H1 (cell line): ENCODE results near the gene CELF5. TPM values are rescaled to one million over a fixed set of nuclear protein-coding genes. Genes with fewer than 3 reads are reported as not detected.

Experiments
- CTCF ChIA-PET: fragments of 300-600 bp; sonication (Branson Sonifier 250); formaldehyde crosslinking; loops from one replicate; lab custom pipeline; 2021; ENCODE audit not compliant: partially characterized antibody; lab: Charles Lee
- POLR2A ChIA-PET: fragments of 300-600 bp; sonication (Branson Sonifier 250); formaldehyde crosslinking; loops from one replicate; lab custom pipeline; 2021; ENCODE audit warnings: inconsistent platforms; ENCODE audit not compliant: partially characterized antibody; lab: Charles Lee
- DNase-seq, 2 experiments: peaks; one replicate each; pipeline versions ENCODE4 v3.0.0 to v3.0.0-alpha.2; 2010 to 2022; ENCODE audit warnings: low spot score in 2 of 2, low read depth in 1 of 2, mixed read lengths in 1 of 2
- FAIRE-seq: peaks from 2 replicates; lab custom pipeline; 2011; peaks lifted over from hg19 to GRCh38; lab: Jason Lieb, UNC
- H2AFZ ChIP-seq: 2 replicates; pipeline ENCODE4 v1.8.1; 2012; ENCODE audit warnings: low read length, inconsistent platforms
- H2AK5ac ChIP-seq: 2 replicates; pipeline ENCODE4 v1.6.1; 2013; ENCODE audit warnings: low read depth, low read length
- H2BK120ac ChIP-seq: replicated peaks from 2 replicates; pipeline ENCODE3; 2013; ENCODE audit warnings: low read depth, low read length, inconsistent platforms
- H2BK12ac ChIP-seq: 2 replicates; pipeline ENCODE4 v1.6.1; 2013; ENCODE audit warnings: low read depth, low read length
- H2BK15ac ChIP-seq: 2 replicates; pipeline ENCODE4 v1.6.1; 2013; ENCODE audit warnings: low read length
- H2BK20ac ChIP-seq: 2 replicates; pipeline ENCODE4 v1.6.1; 2013; ENCODE audit warnings: low read length
- H2BK5ac ChIP-seq: 2 replicates; pipeline ENCODE4 v1.6.1; 2013; ENCODE audit warnings: low read depth, low read length
- H3K14ac ChIP-seq: 2 replicates; pipeline ENCODE4 v1.6.1; 2013; ENCODE audit warnings: inconsistent platforms; ENCODE audit not compliant: insufficient read length
- H3K18ac ChIP-seq: 2 replicates; pipeline ENCODE4 v1.6.1; 2013; ENCODE audit warnings: low read length; ENCODE audit errors: extremely low read depth
- H3K23ac ChIP-seq: 2 replicates; pipeline ENCODE4 v1.6.1; 2013; ENCODE audit warnings: inconsistent platforms; ENCODE audit not compliant: insufficient read length
- H3K23me2 ChIP-seq: 2 replicates; pipeline ENCODE4 v1.6.1; 2013; ENCODE audit warnings: low read depth, low read length
- H3K27ac ChIP-seq: 2 replicates; pipeline ENCODE4 v1.6.1; 2011; ENCODE audit warnings: low read depth, low read length, inconsistent platforms
- H3K27me3 ChIP-seq, 4 experiments: replicated peaks in 1 of 4; 1 replicate in 1 of 4; 2 replicates in 3 of 4; pipeline versions ENCODE4 v1.6.1 to v1.8.1; 2011 to 2013; ENCODE audit warnings: low read length in 3 of 4, mild to moderate bottlenecking in 3 of 4, inconsistent platforms in 2 of 4, mixed read lengths in 2 of 4, moderate library complexity in 1 of 4; ENCODE audit not compliant: control insufficient read depth in 3 of 4, insufficient read depth in 3 of 4; ENCODE audit errors: extremely low read depth in 1 of 4
- H3K36me3 ChIP-seq, 4 experiments: 2 replicates each; pipeline versions ENCODE4 v1.6.1 to v1.8.1; 2011 to 2013; ENCODE audit warnings: mild to moderate bottlenecking in 4 of 4, low read length in 3 of 4, moderate library complexity in 2 of 4, control low read depth in 1 of 4, inconsistent platforms in 1 of 4; ENCODE audit not compliant: insufficient read depth in 4 of 4, control insufficient read depth in 2 of 4
- H3K4ac ChIP-seq: replicated peaks from 2 replicates; pipeline ENCODE3; 2013; ENCODE audit warnings: low read length, low read depth, mixed read lengths, inconsistent platforms; ENCODE audit not compliant: insufficient read length
- H3K4me1 ChIP-seq, 4 experiments: replicated peaks in 1 of 4; 1 replicate in 1 of 4; 2 replicates in 3 of 4; pipeline versions ENCODE4 v1.6.1 to v1.8.1; 2011 to 2013; ENCODE audit warnings: low read length in 3 of 4, inconsistent platforms in 2 of 4, mixed read lengths in 1 of 4; ENCODE audit not compliant: insufficient read depth in 4 of 4, control insufficient read depth in 3 of 4
- H3K4me2 ChIP-seq, 2 experiments: 2 replicates each; pipeline versions ENCODE4 v1.6.1 to v1.8.1; 2011 to 2013; ENCODE audit warnings: low read depth in 2 of 2, low read length in 2 of 2, control low read depth in 1 of 2, inconsistent platforms in 1 of 2, mild to moderate bottlenecking in 1 of 2; ENCODE audit not compliant: insufficient read depth in 1 of 2
- H3K4me3 ChIP-seq, 4 experiments: fragments of 200-600, 300-600 bp in 1 of 4; sonication (generic), shearing (Covaris generic), sonication (Bioruptor Twin) in 1 of 4; 2 replicates each; pipeline versions ENCODE4 v1.5.1 to v1.8.1; 2011 to 2016; ENCODE audit warnings: low read length in 4 of 4, low read depth in 3 of 4, control low read depth in 2 of 4, inconsistent platforms in 2 of 4, mild to moderate bottlenecking in 2 of 4, mixed read lengths in 1 of 4, moderate library complexity in 1 of 4; ENCODE audit not compliant: insufficient read depth in 2 of 4; ENCODE audit errors: extremely low read depth in 1 of 4
- H3K56ac ChIP-seq: replicated peaks from 2 replicates; pipeline ENCODE3; 2013; ENCODE audit warnings: low read depth, mild to moderate bottlenecking, mixed read lengths, low read length, inconsistent platforms; ENCODE audit not compliant: insufficient read length
- H3K79me1 ChIP-seq: 2 replicates; pipeline ENCODE4 v1.6.1; 2013; ENCODE audit warnings: low read depth, low read length, control low read depth
- H3K79me2 ChIP-seq, 2 experiments: 2 replicates each; pipeline versions ENCODE4 v1.6.1 to v1.8.1; 2012 to 2013; ENCODE audit warnings: low read length in 2 of 2, mild to moderate bottlenecking in 2 of 2, inconsistent platforms in 1 of 2; ENCODE audit not compliant: insufficient read depth in 2 of 2, control insufficient read depth in 1 of 2
- H3K9ac ChIP-seq, 4 experiments: replicated peaks in 1 of 4; 1 replicate in 1 of 4; 2 replicates in 3 of 4; pipeline versions ENCODE4 v1.6.1 to v1.8.1; 2011 to 2013; ENCODE audit warnings: low read depth in 3 of 4, low read length in 3 of 4, control low read depth in 2 of 4, mild to moderate bottlenecking in 2 of 4, moderate library complexity in 2 of 4, inconsistent platforms in 1 of 4; ENCODE audit errors: extremely low read depth in 1 of 4
- H3K9me3 ChIP-seq, 2 experiments: 2 replicates each; pipeline versions ENCODE4 v1.6.1 to v1.8.1; 2012 to 2013; ENCODE audit warnings: mild to moderate bottlenecking in 2 of 2, moderate library complexity in 2 of 2, control low read depth in 1 of 2, inconsistent platforms in 1 of 2, low read depth in 1 of 2, low read length in 1 of 2, mixed read lengths in 1 of 2; ENCODE audit not compliant: insufficient read depth in 2 of 2
- H4K20me1 ChIP-seq, 2 experiments: replicated peaks in 1 of 2; 2 replicates each; pipeline versions ENCODE3 to v1.8.1; 2011 to 2013; ENCODE audit warnings: inconsistent platforms in 2 of 2, low read length in 2 of 2, mild to moderate bottlenecking in 1 of 2; ENCODE audit not compliant: insufficient read depth in 2 of 2, control insufficient read depth in 1 of 2
- H4K5ac ChIP-seq: 2 replicates; pipeline ENCODE4 v1.6.1; 2013; ENCODE audit warnings: low read length, low read depth, mixed read lengths, inconsistent platforms; ENCODE audit not compliant: insufficient read length
- H4K8ac ChIP-seq: 2 replicates; pipeline ENCODE4 v1.8.0; 2013; ENCODE audit warnings: mild to moderate bottlenecking, moderate library complexity, low read length, inconsistent platforms; ENCODE audit not compliant: insufficient read depth; ENCODE audit errors: extremely low read depth
- H4K91ac ChIP-seq: replicated peaks from 2 replicates; pipeline ENCODE3; 2013; ENCODE audit warnings: low read length, mixed read lengths, inconsistent platforms; ENCODE audit not compliant: insufficient read length
- ASH2L ChIP-seq: fragments of 200-600, 300-600 bp; sonication (generic); IDR thresholded peaks from one replicate; pipeline ENCODE4 v1.7.1; 2017; ENCODE audit warnings: low read length
- BACH1 ChIP-seq: IDR thresholded peaks from 2 replicates; pipeline ENCODE4 v1.6.1; 2012; ENCODE audit warnings: low read length, improper control_type of control experiment
- CBX8 ChIP-seq: fragments of 300-800, 300-1000 bp; sonication (generic); IDR thresholded peaks from 2 replicates; pipeline ENCODE4 v1.7.1; 2016; ENCODE audit warnings: low read depth, low read length, borderline replicate concordance
- EGR1 ChIP-seq: IDR thresholded peaks from 2 replicates; pipeline ENCODE4 v1.6.1; 2011; ENCODE audit warnings: low read depth, low read length, borderline replicate concordance
- EZH2 ChIP-seq: fragments of 200-600 bp; sonication (generic); IDR thresholded peaks from 2 replicates; pipeline ENCODE4 v1.7.1; 2012; ENCODE audit warnings: low read depth, mild to moderate bottlenecking, moderate library complexity, low read length, inconsistent platforms; ENCODE audit not compliant: severe bottlenecking
- HDAC2 ChIP-seq, 2 experiments: fragments of 300-600 bp in 1 of 2; sonication (generic) in 1 of 2; IDR thresholded peaks; 2 replicates each; pipeline ENCODE4 v1.6.1; 2011 to 2012; ENCODE audit warnings: low read depth in 2 of 2, low read length in 2 of 2, mild to moderate bottlenecking in 2 of 2, moderate library complexity in 2 of 2, borderline replicate concordance in 1 of 2, inconsistent platforms in 1 of 2
- KDM5A ChIP-seq: fragments of 200-600 bp; IDR thresholded peaks from 2 replicates; pipeline ENCODE4 v1.7.1; 2012; ENCODE audit warnings: mild to moderate bottlenecking, low read length, inconsistent platforms, mixed read lengths
- POLR2A ChIP-seq, 2 experiments: IDR thresholded peaks; 1 replicate in 1 of 2; 2 replicates in 1 of 2; pipeline ENCODE4 v1.6.1; 2011; ENCODE audit warnings: low read depth in 2 of 2, low read length in 2 of 2, mild to moderate bottlenecking in 2 of 2; ENCODE audit errors: control extremely low read depth in 1 of 2
- RNF2 ChIP-seq: fragments of 200-900, 300-1000 bp; sonication (generic); IDR thresholded peaks from 2 replicates; pipeline ENCODE4 v1.7.1; 2016; ENCODE audit warnings: borderline replicate concordance, low read depth, mild to moderate bottlenecking, antibody characterized with exemption, low read length; ENCODE audit not compliant: poor library complexity, severe bottlenecking; ENCODE audit errors: missing control alignments
- SIRT6 ChIP-seq: IDR thresholded peaks from one replicate; pipeline ENCODE4 v1.7.1; 2012; ENCODE audit warnings: low read length, inconsistent platforms
- SP1 ChIP-seq: IDR thresholded peaks from 2 replicates; pipeline ENCODE4 v1.6.1; 2011; ENCODE audit warnings: low read depth, low read length
- SP2 ChIP-seq: IDR thresholded peaks from 2 replicates; pipeline ENCODE4 v1.6.1; 2012; ENCODE audit warnings: mild to moderate bottlenecking, low read length, inconsistent platforms
- TCF12 ChIP-seq: IDR thresholded peaks from 2 replicates; pipeline ENCODE4 v1.6.1; 2011; ENCODE audit warnings: low read depth, mild to moderate bottlenecking, low read length
- WGBS, 2 experiments: shearing (Covaris generic) in 1 of 2; methylation state at CpG; one replicate each; pipeline versions ENCODE4 v1.1.6 to v1.1.7; 2013 to 2015; ENCODE audit warnings: low lambda C conversion rate in 2 of 2, mixed read lengths in 2 of 2, inconsistent platforms in 1 of 2, low coverage in 1 of 2, missing lambda C conversion rate in 1 of 2; ENCODE audit not compliant: insufficient replicate concordance in 2 of 2, insufficient coverage in 1 of 2, insufficient read length in 1 of 2; ENCODE audit errors: extremely low coverage in 1 of 2, missing lambda C conversion rate in 1 of 2; 5-methylcytosine and 5-hydroxymethylcytosine counted together
- polyA plus RNA-seq, 7 experiments: library from polyadenylated mRNA; depleted of rRNA in 3 of 7; stranded (reverse) in 5 of 7; unstranded in 2 of 7; fragments of >200 nt in 5 of 7; fragments of 200-250 nt in 2 of 7; gene quantifications; 1 replicate in 5 of 7; 2 replicates in 1 of 7; 4 replicates in 1 of 7; pipeline versions ENCODE4 v1.2.1 to v1.2.3, GENCODE V29; 2011 to 2013; ENCODE audit warnings: missing spikeins in 2 of 7, mixed read lengths in 2 of 7
- total RNA-seq: library from RNA; stranded (reverse); fragmentation: NEBNext Ultra II Directional; extraction: Animal tissue kit (Norgen Biotek cat#: 25700); gene quantifications from 2 replicates; pipeline ENCODE4 v1.2.1, GENCODE V29; 2021

The CELF5 gene
- total and polyA plus RNA-seq, 2 of the 8 experiments (the other 6 are each of a cell fraction or from before 2014, with no cell fraction given) = 9.8 to 15.0 TPM

- H3K4me2 ChIP-seq = no peak overlapping the region
- no peak overlapping the region for H3K23ac ChIP-seq
- no peak overlapping the region for H2BK5ac ChIP-seq
- ChIA-PET CTCF (interaction anchor here (0.6 to 1.6 kb wide), 13 partner anchors 15 to 176 kb away, joined by 3 to 11 read pairs (median 4); no protein-coding TSS in a partner anchor), POLR2A (no interaction called here)
- DNase-seq (no peak), FAIRE-seq (no peak)
- H4K20me1 ChIP-seq = peaks cover 0 to 8% of the 10 kb centered on the region in 2 experiments
- no peak overlapping the region for H4K8ac ChIP-seq
- H3K18ac ChIP-seq = no peak overlapping the region
- H3K14ac ChIP-seq = no peak overlapping the region
- peaks cover 11% of the 10 kb centered on the region; the same call in 1 of the 2 replicates for H3K23me2 ChIP-seq
- H2BK15ac ChIP-seq = no peak overlapping the region
- no peaks in the 10 kb centered on the region for H3K9me3 ChIP-seq
- no peak overlapping the region for H3K9ac ChIP-seq
- H2BK12ac ChIP-seq = no peak overlapping the region
- 17% methylated on average over 1 of the region's 2 CpGs; no CpG with 5 or more reads in 1 of the 2 experiments for WGBS, 2 experiments
- no peaks in the 10 kb centered on the region; a peak in 1 of 7 replicates for H3K27me3 ChIP-seq
- H2BK120ac ChIP-seq = no peak overlapping the region
- H4K91ac ChIP-seq = no peak overlapping the region
- H3K27ac ChIP-seq = no peak overlapping the region
- TF ChIP-seq KDM5A = no peak
- no peak for TF ChIP-seq BACH1
- TF ChIP-seq SP2 = no peak
- TF ChIP-seq ASH2L = no peak
- no peak for TF ChIP-seq TCF12
- TF ChIP-seq SP1 = no peak
- no peak for TF ChIP-seq SIRT6
- TF ChIP-seq RNF2 = no peak
- no peak for TF ChIP-seq CBX8
- no peak for TF ChIP-seq POLR2A (IDR thresholded peaks at IDR 0.05; ENCODE audit: control extremely low read depth in 1 of 2, low read depth in 2 of 2, low read length in 2 of 2)
- no peak for TF ChIP-seq EZH2
- no peak for TF ChIP-seq EGR1
- no peak for TF ChIP-seq HDAC2 (IDR thresholded peaks at IDR 0.05; ENCODE audit: borderline replicate concordance in 1 of 2, low read depth in 2 of 2, low read length in 2 of 2)
- H3K4ac ChIP-seq = no peak overlapping the region
- H3K4me1 ChIP-seq = no peaks in the 10 kb centered on the region
- H3K4me3 ChIP-seq = no peak overlapping the region
- no peak overlapping the region for H2BK20ac ChIP-seq
- H4K5ac ChIP-seq = no peak overlapping the region
- no peak overlapping the region for H2AK5ac ChIP-seq
- no peaks in the 10 kb centered on the region for H3K36me3 ChIP-seq
- no peak overlapping the region for H2AFZ ChIP-seq
- H3K79me2 ChIP-seq = no peaks in the 10 kb centered on the region
- no peaks in the 10 kb centered on the region for H3K79me1 ChIP-seq
- H3K56ac ChIP-seq = no peak overlapping the region
These were observed 99.2 kb downstream of the CELF5 start for GRCh38 chr19:3323658-3324057.
